HG03342 (cell line): Measurements from ENCODE around the gene COL5A2.

ENCODE experiments used
- ATAC-seq: cut with Tn5 transposase; IDR thresholded peaks from one replicate; pipeline ENCODE4 v1.9.1; 2021; ENCODE audit warnings: mild to moderate bottlenecking, moderate library complexity; ENCODE audit not compliant: unreplicated experiment

The COL5A2 gene

GRCh38 chr2:189179570-189179950, at the start of gene COL5A2:
COL5A2 (minus strand) TSS chr2:189179761; CDS start chr2:189179604, 157 bp downstream.
- no peak for ATAC-seq

GRCh38 chr2:189226017-189226416, 46.5 kb upstream of the COL5A2 start:
- no peak for ATAC-seq

GRCh38 chr2:189225032-189225431, 45.5 kb upstream of the COL5A2 start:
- no peak for ATAC-seq

GRCh38 chr2:189222468-189223105, 43.0 kb upstream of the COL5A2 start:
- no peak for ATAC-seq

- no peak for ATAC-seq
Observed at GRCh38 chr2:189221811-189222467, 42.4 kb upstream of the COL5A2 start.

- ATAC-seq: no peak
Observed at GRCh38 chr2:189218236-189218635, 38.7 kb upstream of the COL5A2 start.

GRCh38 chr2:189217541-189217940, 38.0 kb upstream of the COL5A2 start:
- ATAC-seq: no peak

GRCh38 chr2:189217051-189217450, 37.5 kb upstream of the COL5A2 start:
- ATAC-seq: no peak

- no peak for ATAC-seq
Observed at GRCh38 chr2:189214484-189214883, 34.9 kb upstream of the COL5A2 start.

GRCh38 chr2:189213250-189213649, 33.7 kb upstream of the COL5A2 start:
- no peak for ATAC-seq

GRCh38 chr2:189210250-189211087, 30.9 kb upstream of the COL5A2 start:
- no peak for ATAC-seq

- ATAC-seq: no peak
Observed at GRCh38 chr2:189208254-189208653, 28.7 kb upstream of the COL5A2 start.

GRCh38 chr2:189204322-189204941, 24.9 kb upstream of the COL5A2 start:
- ATAC-seq: no peak

- ATAC-seq: no peak
Observed at GRCh38 chr2:189203177-189203799, 23.7 kb upstream of the COL5A2 start.

- no peak for ATAC-seq
Observed at GRCh38 chr2:189199797-189200196, 20.2 kb upstream of the COL5A2 start.

- no peak for ATAC-seq
Observed at GRCh38 chr2:189192766-189193165, 13.2 kb upstream of the COL5A2 start.

- ATAC-seq: no peak
Observed at GRCh38 chr2:189191766-189192165, 12.2 kb upstream of the COL5A2 start.

- ATAC-seq: no peak
Observed at GRCh38 chr2:189190685-189191084, 11.1 kb upstream of the COL5A2 start.

GRCh38 chr2:189188115-189188805, 8.7 kb upstream of the COL5A2 start:
- no peak for ATAC-seq

GRCh38 chr2:189183170-189183569, 3.6 kb upstream of the COL5A2 start:
- ATAC-seq: no peak
